AG09309 (cell line): ENCODE results near the gene PODXL.
"Not testable (repeated sequence)": the region's sequence is repeated elsewhere in the genome, so short reads cannot be mapped to it uniquely, and the experiment has no call there.

Experiments
- DNase-seq: peaks from one replicate; pipeline ENCODE4 v3.0.0-alpha.2; 2010; ENCODE audit warnings: low read depth
- H3K4me3 ChIP-seq: 2 replicates; pipeline ENCODE4 v1.5.1; 2011; ENCODE audit warnings: mild to moderate bottlenecking, low read depth, low read length, moderate library complexity; ENCODE audit not compliant: control insufficient read depth
- CTCF ChIP-seq: IDR thresholded peaks from 2 replicates; pipeline ENCODE4 v1.5.1; 2011; ENCODE audit warnings: mild to moderate bottlenecking, low read depth, low read length, inconsistent platforms; ENCODE audit not compliant: insufficient read depth, control insufficient read depth; ENCODE audit errors: missing control alignments

Gene PODXL

GRCh38 chr7:131521651-131522163, 34.7 kb downstream of the PODXL start:
- no peak for DNase-seq
- no peak overlapping the region for H3K4me3 ChIP-seq
- no peak for TF ChIP-seq CTCF

GRCh38 chr7:131518626-131519025, 37.8 kb downstream of the PODXL start:
- no peak for TF ChIP-seq CTCF
- no peak overlapping the region for H3K4me3 ChIP-seq
- DNase-seq: no peak

DNA sequence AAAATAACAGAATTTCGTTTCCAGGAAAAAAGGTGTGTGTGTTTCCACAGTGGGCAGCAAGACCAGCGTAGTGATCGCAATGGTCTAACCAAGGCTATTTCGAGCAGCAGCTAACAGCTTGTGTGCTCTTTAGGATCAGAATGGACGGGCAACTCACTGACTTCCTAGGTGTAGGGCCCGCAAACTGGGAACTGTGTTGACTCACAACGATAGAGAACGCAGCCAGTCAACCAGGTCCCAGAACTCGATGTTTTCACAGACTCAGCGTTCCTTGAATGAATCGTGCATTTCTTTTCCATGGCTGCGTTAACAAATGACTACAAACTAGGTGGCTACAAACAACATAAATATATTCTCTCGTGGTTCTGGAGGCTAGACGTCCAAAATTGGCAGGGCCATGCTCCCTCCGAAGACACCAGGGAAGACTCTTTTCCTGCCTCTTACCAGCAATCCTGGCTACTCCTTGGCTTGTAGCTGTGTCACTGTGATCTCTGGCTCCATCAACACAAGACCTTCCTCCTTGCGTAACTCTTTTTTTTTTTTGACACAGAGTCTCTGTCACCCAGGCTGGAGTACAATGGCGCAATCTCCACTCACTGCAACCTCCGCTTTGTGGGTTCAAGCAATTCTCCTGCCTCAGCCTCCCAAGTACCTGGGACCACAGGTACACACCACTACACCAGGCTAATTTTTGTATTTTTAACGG, 39.1 kb downstream of the PODXL start:
- DNase-seq: no peak
- TF ChIP-seq CTCF: no peak

GRCh38 chr7:131515471-131515870, 41.0 kb downstream of the PODXL start:
- not testable (repeated sequence) for H3K4me3 ChIP-seq, DNase-seq

More for the DNA sequence above, 39.1 kb downstream of the PODXL start:
- no peak overlapping the region for H3K4me3 ChIP-seq

- peak; percentile 37 for DNase-seq
- peak; percentile 96 for TF ChIP-seq CTCF
- no peak overlapping the region for H3K4me3 ChIP-seq
Observed at GRCh38 chr7:131513245-131514061, 43.0 kb downstream of the PODXL start.

- DNase-seq: no peak
- TF ChIP-seq CTCF: no peak
- H3K4me3 ChIP-seq: no peak overlapping the region
Observed at GRCh38 chr7:131511774-131512535, 44.5 kb downstream of the PODXL start.
